K562 (cell line): Measurements from ENCODE around the gene MFF. TPM values are rescaled to one million over a fixed set of nuclear protein-coding genes. Genes with fewer than 3 reads are reported as not detected.

Experiments used
- ATAC-seq: fragments of 200-7000 bp; cut with Tn5 transposase; 3 replicates; pipeline ENCODE4 v1.9.1; 2020; ENCODE audit warnings: moderate library complexity
- BruUV-seq: library from RNA; stranded (reverse); fragments of 400-500 nt; replicated peaks from 2 replicates; lab custom pipeline; 2021; lab: Mats Ljungman, UMichigan
- CTCF ChIA-PET: fragments of 300-600 bp; formaldehyde crosslinking; extraction: SDS; loops from one replicate; lab custom pipeline; 2021; ENCODE audit warnings: low intra/inter-chr PET ratio; lab: Yijun Ruan, JAX
- POLR2A ChIA-PET: fragments of 300-600, 350-650 bp; sonication (Branson Sonifier 250); formaldehyde crosslinking; extraction: SDS; loops from one replicate; lab custom pipeline; 2021; ENCODE audit warnings: antibody characterized with exemption, inconsistent platforms; lab: Yijun Ruan, JAX
- DNase-seq, 4 experiments: peaks; one replicate each; pipeline versions ENCODE4 v3.0.0 to v3.0.0-alpha.2; 2011 to 2018; ENCODE audit warnings: low spot score in 3 of 4, mixed read lengths in 3 of 4; ENCODE audit errors: extremely low read depth in 1 of 4
- FAIRE-seq: peaks from 2 replicates; lab custom pipeline; 2011; peaks lifted over from hg19 to GRCh38; lab: Jason Lieb, UNC
- H2AFZ ChIP-seq: 2 replicates; pipeline ENCODE4 v1.6.0; 2011; ENCODE audit warnings: low read depth, low read length, control low read depth, inconsistent platforms
- H3K27ac ChIP-seq: fragments of 200-600 bp; 3 replicates; pipeline ENCODE4 v1.8.0; 2011; ENCODE audit warnings: low read depth, mild to moderate bottlenecking, control low read depth, inconsistent platforms, low read length, moderate library complexity, mixed read lengths; ENCODE audit errors: extremely low read depth
- H3K27me3 ChIP-seq, 2 experiments: fragments of 300-600 bp in 1 of 2; 2 replicates in 1 of 2; 3 replicates in 1 of 2; pipeline versions ENCODE4 v1.6.0 to v1.8.0; 2011; ENCODE audit warnings: inconsistent platforms in 2 of 2, low read length in 2 of 2, mild to moderate bottlenecking in 1 of 2, mixed read lengths in 1 of 2, moderate library complexity in 1 of 2; ENCODE audit not compliant: control insufficient read depth in 2 of 2, insufficient read depth in 2 of 2
- H3K36me3 ChIP-seq: fragments of 300-600 bp; 3 replicates; pipeline ENCODE4 v1.8.0; 2011; ENCODE audit warnings: mild to moderate bottlenecking, low read length, inconsistent platforms; ENCODE audit not compliant: control insufficient read depth, insufficient read depth
- H3K4me1 ChIP-seq, 2 experiments: fragments of 200-600 bp in 1 of 2; replicated peaks in 1 of 2; 2 replicates in 1 of 2; 3 replicates in 1 of 2; pipeline versions ENCODE4 v1.5.1 to v1.8.0; 2011; ENCODE audit warnings: inconsistent platforms in 2 of 2, low read length in 2 of 2, mild to moderate bottlenecking in 1 of 2, mixed read lengths in 1 of 2, moderate library complexity in 1 of 2; ENCODE audit not compliant: control insufficient read depth in 2 of 2, insufficient read depth in 2 of 2
- H3K4me2 ChIP-seq: 2 replicates; pipeline ENCODE4 v1.6.1; 2011; ENCODE audit warnings: low read length, control low read depth, inconsistent platforms, mixed read lengths; ENCODE audit not compliant: insufficient read depth
- H3K4me3 ChIP-seq: fragments of 200-600 bp; sonication (generic), shearing (Covaris generic); 2 replicates; pipeline ENCODE4 v1.5.1; 2016; ENCODE audit warnings: control low read depth, inconsistent platforms
- H3K79me2 ChIP-seq: fragments of 200-600 bp; 3 replicates; pipeline ENCODE4 v1.8.0; 2011; ENCODE audit warnings: low read length, inconsistent platforms; ENCODE audit not compliant: control insufficient read depth, insufficient read depth
- H3K9ac ChIP-seq, 2 experiments: 2 replicates each; pipeline versions ENCODE4 v1.6.0 to v1.6.1; 2011; ENCODE audit warnings: low read depth in 2 of 2, low read length in 2 of 2, control low read depth in 1 of 2, inconsistent platforms in 1 of 2, mild to moderate bottlenecking in 1 of 2, mixed read lengths in 1 of 2; ENCODE audit not compliant: insufficient read depth in 1 of 2
- H3K9me1 ChIP-seq: one replicate; pipeline ENCODE4 v1.6.0; 2011; ENCODE audit warnings: inconsistent platforms, mild to moderate bottlenecking, low read length, moderate library complexity; ENCODE audit not compliant: control insufficient read depth, insufficient read depth
- H3K9me3 ChIP-seq: replicated peaks from 2 replicates; pipeline ENCODE4 v1.5.1; 2011; ENCODE audit warnings: low read depth, low read length, inconsistent platforms; ENCODE audit not compliant: control insufficient read depth, insufficient read depth
- H4K20me1 ChIP-seq: replicated peaks from 2 replicates; pipeline ENCODE4 v1.6.1; 2011; ENCODE audit warnings: low read length, inconsistent platforms, mixed read lengths; ENCODE audit not compliant: control insufficient read depth, insufficient read depth
- CCNT2 ChIP-seq: IDR thresholded peaks from 2 replicates; pipeline ENCODE4 v1.6.1; 2011; ENCODE audit warnings: borderline replicate concordance, low read depth, mild to moderate bottlenecking, moderate library complexity, mixed read lengths, low read length; ENCODE audit not compliant: insufficient read length; ENCODE audit errors: extremely low read depth
- E2F8 ChIP-seq: fragments of 450-650 bp; IDR thresholded peaks from 2 replicates; pipeline ENCODE4 v1.7.1; 2018; ENCODE audit warnings: mild to moderate bottlenecking, low read depth; ENCODE audit not compliant: partially characterized antibody
- LARP7 ChIP-seq: fragments of 450-650 bp; IDR thresholded peaks from 2 replicates; pipeline ENCODE4 v1.6.1; 2016
- MYC ChIP-seq, 2 experiments: fragments of 250-450 bp in 1 of 2; sonication (Bioruptor Pico) in 1 of 2; IDR thresholded peaks; 2 replicates each; pipeline versions ENCODE4 v1.5.1 to v1.6.1; 2012 to 2021; ENCODE audit warnings: low read depth in 2 of 2, borderline replicate concordance in 1 of 2, improper control_type of control experiment in 1 of 2, low read length in 1 of 2, mild to moderate bottlenecking in 1 of 2, moderate library complexity in 1 of 2
- PHB2 ChIP-seq: fragments of 450-650 bp; IDR thresholded peaks from 2 replicates; pipeline ENCODE4 v1.6.1; 2017; ENCODE audit warnings: low read depth
- PHF21A ChIP-seq: fragments of 450-650 bp; IDR thresholded peaks from 2 replicates; pipeline ENCODE4 v1.6.1; 2017; ENCODE audit warnings: low read depth, borderline replicate concordance
- RBBP5 ChIP-seq: fragments of 200-600 bp; sonication (generic); IDR thresholded peaks from 2 replicates; pipeline ENCODE4 v1.6.1; 2012; ENCODE audit warnings: borderline replicate concordance, mild to moderate bottlenecking, low read length, control low read depth, inconsistent platforms; ENCODE audit not compliant: insufficient read depth, poor library complexity, severe bottlenecking
- XRCC4 ChIP-seq: IDR thresholded peaks from one replicate; pipeline ENCODE4 v1.6.1; 2011; ENCODE audit not compliant: insufficient read depth, insufficient read length; ENCODE audit errors: extremely low read depth
- ZNF12 ChIP-seq: sonication (generic); formaldehyde crosslinking; IDR thresholded peaks from 2 replicates; pipeline ENCODE4 v1.4.0; 2020; ENCODE audit warnings: mild to moderate bottlenecking, missing genetic modification reagents
- ZNF408 ChIP-seq: fragments of 250-450 bp; sonication (Bioruptor Pico); IDR thresholded peaks from 2 replicates; pipeline ENCODE4 v1.4.0; 2020; ENCODE audit warnings: low read depth, mild to moderate bottlenecking, moderate library complexity
- ZNF695 ChIP-seq: fragments of 450-650 bp; formaldehyde crosslinking; IDR thresholded peaks from 2 replicates; pipeline ENCODE4 v1.4.0; 2020; ENCODE audit warnings: mild to moderate bottlenecking, moderate library complexity
- WGBS: fragments of 100-300 bp; shearing (Covaris generic); methylation state at CpG from one replicate; pipeline ENCODE4 v1.1.6; 2016; ENCODE audit warnings: low coverage, mixed read lengths; ENCODE audit not compliant: insufficient coverage; ENCODE audit errors: missing lambda C conversion rate; 5-methylcytosine and 5-hydroxymethylcytosine counted together
- in situ Hi-C: fragments of 300-500 bp; cut with MboI; formaldehyde crosslinking; loops from 4 replicates; pipeline ENCODE4 v1.15.0; 2018; ENCODE audit warnings: inconsistent platforms, mixed read lengths
- intact Hi-C: fragments of 100-400 bp; cut with micrococcal nuclease; formaldehyde crosslinking; loops from 2 replicates; pipeline ENCODE4 v1.14.2; 2022
- polyA plus RNA-seq, 8 experiments: library from polyadenylated mRNA; depleted of rRNA in 4 of 8; stranded (reverse) in 5 of 8; unstranded in 3 of 8; fragments of >200 nt; fragmentation: Nextera tagmentation in 2 of 8; fragmentation: Illumina TruSeq in 1 of 8; extraction: Ambion mirVana in 2 of 8; extraction: Trizol in 1 of 8; gene quantifications; 2 replicates each; pipeline versions ENCODE4 v1.2.1 to v1.2.3, GENCODE V29; 2011 to 2014; ENCODE audit warnings: inconsistent platforms in 1 of 8, missing spikeins in 1 of 8
- total RNA-seq, 7 experiments: library from RNA; depleted of rRNA in 6 of 7; stranded (reverse); fragments of >200 nt in 6 of 7; fragmentation: Illumina TruSeq in 2 of 7; extraction: Trizol in 2 of 7; gene quantifications; 2 replicates each; pipeline versions ENCODE4 v1.2.1 to v1.2.3, GENCODE V29; 2011 to 2021; ENCODE audit warnings: low replicate concordance in 1 of 7
- TF ChIP-seq, protein P1 (sequence below): fragments of 450-650 bp; IDR thresholded peaks from 2 replicates; pipeline ENCODE4 v1.6.1; 2016; ENCODE audit warnings: borderline replicate concordance

MFF gene
- total and polyA plus RNA-seq, 9 of the 15 experiments (the other 6 are each of a cell fraction or from before 2014, with no cell fraction given): 9.4 to 75.4 (median 55.7) TPM

DNA sequence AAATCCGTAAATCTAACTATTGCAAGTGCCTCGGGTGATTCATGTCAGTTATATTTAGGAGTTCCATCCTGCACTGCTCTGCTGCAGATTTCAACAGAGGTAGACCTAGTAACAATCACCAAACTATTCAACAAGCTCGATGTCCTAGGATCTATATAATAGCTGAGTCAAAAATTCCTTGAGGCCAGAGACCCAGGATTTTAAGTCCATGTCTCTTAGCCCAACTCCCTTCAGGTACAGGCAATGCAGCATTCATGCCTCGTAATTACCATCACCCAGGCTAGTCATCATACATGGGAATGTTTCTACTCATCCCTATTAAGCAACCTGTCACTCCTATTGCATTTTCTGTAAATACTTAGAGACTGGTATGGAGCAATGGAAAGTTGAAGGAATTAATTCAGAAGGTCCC lies 53.3 kb downstream of the MFF start:
- in situ Hi-C loops (no loop called here), intact Hi-C loops (no loop called here)
- TF ChIP-seq LARP7 (no peak), PHF21A (no peak), ZNF695 (CRISPR knock-in tag) (no peak), MYC (IDR thresholded peaks at IDR 0.05; ENCODE audit: low read depth, low read length) (no peak), MYC (CRISPR knock-in tag; IDR thresholded peaks at IDR 0.05; ENCODE audit: borderline replicate concordance, low read depth) (no peak), CCNT2 (no peak)
- Histone ChIP-seq H3K36me3 (no peaks in the 10 kb centered on the region), H3K9me1 (no peaks in the 10 kb centered on the region), H3K27ac (no peak overlapping the region), H3K79me2 (no peaks in the 10 kb centered on the region), H2AFZ (no peak overlapping the region), H3K4me1 (no peaks in the 10 kb centered on the region; a peak in 1 of 5 replicates), H3K4me3 (no peak overlapping the region), H3K9ac (no peak overlapping the region), H4K20me1 (no peaks in the 10 kb centered on the region), H3K27me3 (peaks cover 0 to 9% of the 10 kb centered on the region in 2 experiments; a peak in 2 of 5 replicates), H3K4me2 (no peak overlapping the region), H3K9me3 (no peaks in the 10 kb centered on the region)
- DNase-seq: no peak
- ChIA-PET CTCF (no interaction called here), POLR2A (interaction anchor here (1.2 kb wide), 1 partner anchor 14 kb away, joined by 3 read pairs; no protein-coding TSS in a partner anchor)
- no TSS peak for BruUV-seq
- ATAC-seq: no peak
- no peak for FAIRE-seq
- 3% methylated on average over 4 of the region's 4 CpGs for WGBS

DNA sequence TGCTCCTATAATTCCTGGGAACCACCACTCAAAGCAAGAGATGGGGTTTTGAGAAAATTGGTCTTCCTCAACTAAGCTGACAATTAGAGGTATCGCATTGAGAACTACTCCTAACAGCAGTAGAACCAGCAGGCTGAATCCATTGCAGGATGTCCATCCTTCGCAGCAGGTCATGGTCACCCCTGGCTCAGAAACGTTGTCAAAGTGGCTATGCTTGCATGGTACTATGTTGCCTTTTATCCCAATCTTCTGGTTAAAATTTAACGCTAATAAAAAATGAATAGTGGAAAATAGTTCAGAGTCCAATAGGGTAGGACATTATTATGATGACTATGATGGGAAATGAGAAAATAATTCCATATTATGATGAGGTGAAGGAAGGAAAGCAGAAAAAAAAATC lies 54.0 kb downstream of the MFF start, which contains the start of gene TM4SF20:
TSS of gene TM4SF20 (minus strand) at position 212 of the 400 bp plus-strand sequence. CDS start at position 174, 38 bp downstream.
- 2% methylated on average over 4 of the region's 4 CpGs for WGBS
- no TSS peak for BruUV-seq
- Histone ChIP-seq H3K36me3 (no peaks in the 10 kb centered on the region), H3K9ac (no peak within 1 kb of the TSS), H3K9me3 (no peaks in the 10 kb centered on the region), H3K27ac (no peak within 1 kb of the TSS), H2AFZ (no peak within 1 kb of the TSS), H3K4me1 (no peaks in the 10 kb centered on the region; a peak in 1 of 5 replicates), H3K27me3 (peaks cover 0 to 9% of the 10 kb centered on the region in 2 experiments; a peak in 2 of 5 replicates), H3K9me1 (no peaks in the 10 kb centered on the region), H3K79me2 (no peaks in the 10 kb centered on the region), H3K4me2 (no peak within 1 kb of the TSS), H3K4me3 (no peak within 1 kb of the TSS), H4K20me1 (no peaks in the 10 kb centered on the region)
- intact Hi-C loops: no loop called here
- DNase-seq: no peak
- FAIRE-seq: no peak
- CTCF ChIA-PET: no interaction called here
- in situ Hi-C loops: no loop called here
- POLR2A ChIA-PET: no interaction called here
- no peak for ATAC-seq
- TF ChIP-seq RBBP5 (no peak), PHB2 (no peak), ZNF12 (CRISPR knock-in tag) (no peak), XRCC4 (no peak), ZNF408 (CRISPR knock-in tag) (no peak), E2F8 (no peak)
- TF ChIP-seq, protein P1, sequence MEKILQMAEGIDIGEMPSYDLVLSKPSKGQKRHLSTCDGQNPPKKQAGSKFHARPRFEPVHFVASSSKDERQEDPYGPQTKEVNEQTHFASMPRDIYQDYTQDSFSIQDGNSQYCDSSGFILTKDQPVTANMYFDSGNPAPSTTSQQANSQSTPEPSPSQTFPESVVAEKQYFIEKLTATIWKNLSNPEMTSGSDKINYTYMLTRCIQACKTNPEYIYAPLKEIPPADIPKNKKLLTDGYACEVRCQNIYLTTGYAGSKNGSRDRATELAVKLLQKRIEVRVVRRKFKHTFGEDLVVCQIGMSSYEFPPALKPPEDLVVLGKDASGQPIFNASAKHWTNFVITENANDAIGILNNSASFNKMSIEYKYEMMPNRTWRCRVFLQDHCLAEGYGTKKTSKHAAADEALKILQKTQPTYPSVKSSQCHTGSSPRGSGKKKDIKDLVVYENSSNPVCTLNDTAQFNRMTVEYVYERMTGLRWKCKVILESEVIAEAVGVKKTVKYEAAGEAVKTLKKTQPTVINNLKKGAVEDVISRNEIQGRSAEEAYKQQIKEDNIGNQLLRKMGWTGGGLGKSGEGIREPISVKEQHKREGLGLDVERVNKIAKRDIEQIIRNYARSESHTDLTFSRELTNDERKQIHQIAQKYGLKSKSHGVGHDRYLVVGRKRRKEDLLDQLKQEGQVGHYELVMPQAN: no peak
